HepG2 (cell line): ENCODE data around the gene CGB3. TPM values are rescaled to one million over a fixed set of nuclear protein-coding genes. Genes with fewer than 3 reads are reported as not detected.
A peak's percentile ranks its signal among the peaks of the same experiment; 100 is the strongest.
"Not testable (repeated sequence)": the region's sequence is repeated elsewhere in the genome, so short reads cannot be mapped to it uniquely, and the experiment has no call there.

Experiments
- ATAC-seq: fragments of 200-7000 bp; cut with Tn5 transposase; 3 replicates; pipeline ENCODE4 v1.9.1; 2020; ENCODE audit warnings: mild to moderate bottlenecking, moderate library complexity
- BruUV-seq: library from RNA; stranded (reverse); fragments of 400-500 nt; replicated peaks from 2 replicates; lab custom pipeline; 2021; lab: Mats Ljungman, UMichigan
- CTCF ChIA-PET: fragments of 300-600 bp; formaldehyde crosslinking; extraction: SDS; loops from one replicate; lab custom pipeline; 2021; ENCODE audit warnings: low total read pairs, inconsistent platforms, low intra/inter-chr PET ratio; lab: Yijun Ruan, JAX
- POLR2A ChIA-PET: fragments of 350-600 bp; sonication (Branson Sonifier 250); formaldehyde crosslinking; loops from one replicate; lab custom pipeline; 2020; ENCODE audit warnings: antibody characterized with exemption, inconsistent platforms; lab: Yijun Ruan, JAX
- DNase-seq: peaks from one replicate; pipeline ENCODE4 v3.0.0-alpha.2; 2015; ENCODE audit warnings: low spot score
- FAIRE-seq: peaks from 3 replicates; lab custom pipeline; 2011; peaks lifted over from hg19 to GRCh38; lab: Jason Lieb, UNC
- H2AFZ ChIP-seq: one replicate; pipeline ENCODE4 v1.6.1; 2011; ENCODE audit warnings: low read length, inconsistent platforms
- H3K27ac ChIP-seq: fragments of 300-600 bp; 3 replicates; pipeline ENCODE4 v1.8.0; 2011; ENCODE audit warnings: mixed run types, mild to moderate bottlenecking, mixed read lengths, low read length, inconsistent platforms; ENCODE audit not compliant: insufficient read depth; ENCODE audit errors: extremely low read length
- H3K27me3 ChIP-seq, 2 experiments: fragments of 200-600 bp in 1 of 2; 2 replicates in 1 of 2; 3 replicates in 1 of 2; pipeline versions ENCODE4 v1.6.0 to v1.8.0; 2011; ENCODE audit warnings: low read length in 2 of 2, mild to moderate bottlenecking in 2 of 2, moderate library complexity in 2 of 2, inconsistent platforms in 1 of 2; ENCODE audit not compliant: insufficient read depth in 2 of 2, control insufficient read depth in 1 of 2
- H3K36me3 ChIP-seq, 2 experiments: fragments of 200-600 bp in 1 of 2; replicated peaks in 1 of 2; 2 replicates in 1 of 2; 3 replicates in 1 of 2; pipeline versions ENCODE4 v1.5.1 to v1.8.0; 2011; ENCODE audit warnings: low read length in 2 of 2, inconsistent platforms in 1 of 2; ENCODE audit not compliant: insufficient read depth in 2 of 2, control insufficient read depth in 1 of 2
- H3K4me1 ChIP-seq: 2 replicates; pipeline ENCODE4 v1.5.1; 2012; ENCODE audit warnings: low read length, inconsistent platforms; ENCODE audit not compliant: insufficient read depth
- H3K4me2 ChIP-seq: 2 replicates; pipeline ENCODE4 v1.6.0; 2011; ENCODE audit warnings: low read depth, low read length, inconsistent platforms
- H3K4me3 ChIP-seq, 3 experiments: fragments of 200-600 bp in 1 of 3; sonication (generic), shearing (Covaris generic) in 1 of 3; replicated peaks in 1 of 3; 2 replicates each; pipeline ENCODE4 v1.5.1; 2011 to 2016; ENCODE audit warnings: low read length in 3 of 3, inconsistent platforms in 2 of 3, low read depth in 2 of 3, mild to moderate bottlenecking in 2 of 3, control low read depth in 1 of 3, mixed read lengths in 1 of 3; ENCODE audit not compliant: insufficient read depth in 1 of 3
- H3K79me2 ChIP-seq: one replicate; pipeline ENCODE4 v1.6.1; 2011; ENCODE audit warnings: low read length, inconsistent platforms; ENCODE audit not compliant: insufficient read depth
- H3K9ac ChIP-seq: 2 replicates; pipeline ENCODE4 v1.6.0; 2011; ENCODE audit warnings: mild to moderate bottlenecking, low read depth, low read length, inconsistent platforms; ENCODE audit not compliant: insufficient read depth
- H3K9me3 ChIP-seq: 2 replicates; pipeline ENCODE4 v1.5.1; 2012; ENCODE audit warnings: mild to moderate bottlenecking, low read length
- H4K20me1 ChIP-seq: 2 replicates; pipeline ENCODE4 v1.6.0; 2011; ENCODE audit warnings: inconsistent platforms, mild to moderate bottlenecking, low read length, moderate library complexity; ENCODE audit not compliant: insufficient read depth
- CREB1 ChIP-seq, 2 experiments: fragments of 450-650 bp in 1 of 2; IDR thresholded peaks; 2 replicates each; pipeline ENCODE4 v1.6.1; 2016 to 2017; ENCODE audit warnings: control low read depth in 1 of 2, mild to moderate bottlenecking in 1 of 2, missing compliant biosample characterization in 1 of 2, missing genetic modification characterization in 1 of 2
- CREM ChIP-seq, 2 experiments: sonication (generic) in 1 of 2; formaldehyde crosslinking in 1 of 2; IDR thresholded peaks; 2 replicates each; pipeline versions ENCODE4 v1.4.0 to v1.6.1; 2016 to 2020; ENCODE audit warnings: antibody characterized with exemption in 1 of 2, mild to moderate bottlenecking in 1 of 2, missing genetic modification reagents in 1 of 2
- CTCF ChIP-seq: sonication (generic); formaldehyde crosslinking; IDR thresholded peaks from 2 replicates; pipeline ENCODE4 v1.5.0; 2020; ENCODE audit warnings: mild to moderate bottlenecking, missing genetic modification reagents, moderate library complexity
- DR1 ChIP-seq: sonication (generic); formaldehyde crosslinking; IDR thresholded peaks from 2 replicates; pipeline ENCODE4 v1.8.0; 2021; ENCODE audit warnings: mild to moderate bottlenecking, missing genetic modification reagents, inconsistent platforms
- HDAC2 ChIP-seq: sonication (generic); formaldehyde crosslinking; IDR thresholded peaks from 2 replicates; pipeline ENCODE4 v1.4.0; 2020; ENCODE audit warnings: missing genetic modification reagents
- HOXA3 ChIP-seq: sonication (generic); formaldehyde crosslinking; IDR thresholded peaks from 2 replicates; pipeline ENCODE4 v1.5.0; 2020; ENCODE audit warnings: missing genetic modification reagents
- KDM1A ChIP-seq: IDR thresholded peaks from 2 replicates; pipeline ENCODE4 v1.6.1; 2016; ENCODE audit warnings: missing compliant biosample characterization
- NFYB ChIP-seq: sonication (generic); formaldehyde crosslinking; IDR thresholded peaks from 2 replicates; pipeline ENCODE4 v1.4.0; 2020; ENCODE audit warnings: missing genetic modification reagents
- NFYC ChIP-seq: IDR thresholded peaks from 2 replicates; pipeline ENCODE4 v1.6.1; 2016; ENCODE audit warnings: missing genetic modification reagents, missing compliant biosample characterization
- RFX5 ChIP-seq: IDR thresholded peaks from 2 replicates; pipeline ENCODE4 v1.6.1; 2011; ENCODE audit warnings: low read depth, low read length, improper control_type of control experiment
- RFXAP ChIP-seq: sonication (generic); formaldehyde crosslinking; IDR thresholded peaks from 2 replicates; pipeline ENCODE4 v1.4.0; 2020; ENCODE audit warnings: missing genetic modification reagents, borderline replicate concordance
- STAG1 ChIP-seq: sonication (generic); formaldehyde crosslinking; IDR thresholded peaks from 2 replicates; pipeline ENCODE4 v1.4.0; 2020; ENCODE audit warnings: missing genetic modification reagents
- ZFP91 ChIP-seq: sonication (generic); formaldehyde crosslinking; IDR thresholded peaks from 2 replicates; pipeline ENCODE4 v1.9.0; 2022; ENCODE audit warnings: missing genetic modification reagents, mild to moderate bottlenecking, borderline replicate concordance
- ZMYM4 ChIP-seq: sonication (generic); formaldehyde crosslinking; IDR thresholded peaks from 2 replicates; pipeline ENCODE4 v1.8.1; 2023; ENCODE audit warnings: mild to moderate bottlenecking, missing genetic modification reagents
- WGBS: methylation state at CpG from one replicate; pipeline ENCODE4 v1.1.6; 2017; ENCODE audit warnings: low lambda C conversion rate; 5-methylcytosine and 5-hydroxymethylcytosine counted together
- in situ Hi-C: cut with HindIII; loops from 2 replicates; pipeline ENCODE4 v1.10.0; 2017; ENCODE audit warnings: low pct_unique_long_range_greater_than_20kb; ENCODE audit not compliant: extremely low pct_ligation_motif_present
- intact Hi-C: fragments of 100-400 bp; cut with micrococcal nuclease; formaldehyde crosslinking; loops from one replicate; pipeline ENCODE4 v1.10.0; 2022; ENCODE audit not compliant: unreplicated experiment
- polyA plus RNA-seq, 8 experiments: library from polyadenylated mRNA; depleted of rRNA in 3 of 8; stranded (reverse) in 7 of 8; unstranded in 1 of 8; fragments of >200 nt; fragmentation: Illumina TruSeq in 4 of 8; extraction: Trizol in 4 of 8; gene quantifications; 2 replicates each; pipeline versions ENCODE4 v1.2.1 to v1.2.3, GENCODE V29; 2011 to 2016; ENCODE audit warnings: low read depth in 4 of 8, missing spikeins in 1 of 8, mixed read lengths in 1 of 8; ENCODE audit not compliant: insufficient read depth in 1 of 8
- total RNA-seq, 5 experiments: library from RNA; depleted of rRNA; stranded (reverse); fragments of >200 nt; fragmentation: Illumina TruSeq; extraction: Trizol; gene quantifications; 2 replicates each; pipeline ENCODE4 v1.2.3, GENCODE V29; 2016; ENCODE audit warnings: low read depth in 1 of 5
- TF ChIP-seq, protein P1 (sequence below): sonication (generic); formaldehyde crosslinking; IDR thresholded peaks from 2 replicates; pipeline ENCODE4 v1.5.1; 2020; ENCODE audit warnings: mild to moderate bottlenecking, missing genetic modification reagents, moderate library complexity
- TF ChIP-seq, protein P2 (sequence below): sonication (generic); formaldehyde crosslinking; IDR thresholded peaks from 2 replicates; pipeline ENCODE4 v1.4.0; 2020; ENCODE audit warnings: missing genetic modification reagents

Gene CGB3
- total and polyA plus RNA-seq, 2 of the 13 experiments (the other 11 are each of a cell fraction or from before 2014, with no cell fraction given), result not detected

GRCh38 chr19:49036815-49037214 is 12.7 kb upstream of the CGB3 start, which contains the start of gene CGB1:
TSS of gene CGB1 (minus strand) at chr19:49036895. CDS start at chr19:49036711, 184 bp downstream.
- BruUV-seq; H4K20me1 ChIP-seq; H3K9ac ChIP-seq; in situ Hi-C loops; H3K4me1 ChIP-seq; intact Hi-C loops; H2AFZ ChIP-seq; POLR2A ChIA-PET; CTCF ChIA-PET; H3K4me2 ChIP-seq; H3K27me3 ChIP-seq; H3K4me3 ChIP-seq; H3K79me2 ChIP-seq; H3K36me3 ChIP-seq; H3K27ac ChIP-seq; H3K9me3 ChIP-seq; TF ChIP-seq CREM (CRISPR knock-in tag; IDR thresholded peaks at IDR 0.05): not testable (repeated sequence)
- FAIRE-seq (peak; percentile 74), DNase-seq (peak; percentile 72), ATAC-seq (peak; percentile 74)
- WGBS, result 26% methylated on average over 14 of the region's 18 CpGs
- TF ChIP-seq DR1 (CRISPR knock-in tag) (0 out of 2 replicates have a peak, but pooled peaks have one; percentile 31), NFYC (CRISPR knock-in tag) (peak; percentile 85), NFYB (CRISPR knock-in tag) (peak; percentile 79), RFXAP (peak; percentile 74; the same call in 1 of the 2 replicates), HOXA3 (CRISPR knock-in tag) (0 out of 2 replicates have a peak, but pooled peaks have one; percentile 31), STAG1 (CRISPR knock-in tag) (peak; percentile 17; the same call in 1 of the 2 replicates), ZMYM4 (CRISPR knock-in tag) (peak; percentile 52), ZFP91 (CRISPR knock-in tag) (0 out of 2 replicates have a peak, but pooled peaks have one; percentile 16), CTCF (peak; percentile 69), HDAC2 (peak; percentile 42; the same call in 1 of the 2 replicates), RFX5 (0 out of 2 replicates have a peak, but pooled peaks have one; percentile 20), CREM (IDR thresholded peaks at IDR 0.05) (peak; percentile 58; the same call in 1 of the 2 replicates), CREB1 (IDR thresholded peaks at IDR 0.05) (peak; percentile 89), CREB1 (CRISPR knock-in tag; IDR thresholded peaks at IDR 0.05) (peak; percentile 80), KDM1A (CRISPR knock-in tag) (peak; percentile 67; the same call in 1 of the 2 replicates)
- TF ChIP-seq, protein P1, sequence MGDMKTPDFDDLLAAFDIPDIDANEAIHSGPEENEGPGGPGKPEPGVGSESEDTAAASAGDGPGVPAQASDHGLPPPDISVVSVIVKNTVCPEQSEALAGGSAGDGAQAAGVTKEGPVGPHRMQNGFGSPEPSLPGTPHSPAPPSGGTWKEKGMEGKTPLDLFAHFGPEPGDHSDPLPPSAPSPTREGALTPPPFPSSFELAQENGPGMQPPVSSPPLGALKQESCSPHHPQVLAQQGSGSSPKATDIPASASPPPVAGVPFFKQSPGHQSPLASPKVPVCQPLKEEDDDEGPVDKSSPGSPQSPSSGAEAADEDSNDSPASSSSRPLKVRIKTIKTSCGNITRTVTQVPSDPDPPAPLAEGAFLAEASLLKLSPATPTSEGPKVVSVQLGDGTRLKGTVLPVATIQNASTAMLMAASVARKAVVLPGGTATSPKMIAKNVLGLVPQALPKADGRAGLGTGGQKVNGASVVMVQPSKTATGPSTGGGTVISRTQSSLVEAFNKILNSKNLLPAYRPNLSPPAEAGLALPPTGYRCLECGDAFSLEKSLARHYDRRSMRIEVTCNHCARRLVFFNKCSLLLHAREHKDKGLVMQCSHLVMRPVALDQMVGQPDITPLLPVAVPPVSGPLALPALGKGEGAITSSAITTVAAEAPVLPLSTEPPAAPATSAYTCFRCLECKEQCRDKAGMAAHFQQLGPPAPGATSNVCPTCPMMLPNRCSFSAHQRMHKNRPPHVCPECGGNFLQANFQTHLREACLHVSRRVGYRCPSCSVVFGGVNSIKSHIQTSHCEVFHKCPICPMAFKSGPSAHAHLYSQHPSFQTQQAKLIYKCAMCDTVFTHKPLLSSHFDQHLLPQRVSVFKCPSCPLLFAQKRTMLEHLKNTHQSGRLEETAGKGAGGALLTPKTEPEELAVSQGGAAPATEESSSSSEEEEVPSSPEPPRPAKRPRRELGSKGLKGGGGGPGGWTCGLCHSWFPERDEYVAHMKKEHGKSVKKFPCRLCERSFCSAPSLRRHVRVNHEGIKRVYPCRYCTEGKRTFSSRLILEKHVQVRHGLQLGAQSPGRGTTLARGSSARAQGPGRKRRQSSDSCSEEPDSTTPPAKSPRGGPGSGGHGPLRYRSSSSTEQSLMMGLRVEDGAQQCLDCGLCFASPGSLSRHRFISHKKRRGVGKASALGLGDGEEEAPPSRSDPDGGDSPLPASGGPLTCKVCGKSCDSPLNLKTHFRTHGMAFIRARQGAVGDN (CRISPR knock-in tag), result 0 out of 2 replicates have a peak, but pooled peaks have one; percentile 19
- TF ChIP-seq, protein P2, sequence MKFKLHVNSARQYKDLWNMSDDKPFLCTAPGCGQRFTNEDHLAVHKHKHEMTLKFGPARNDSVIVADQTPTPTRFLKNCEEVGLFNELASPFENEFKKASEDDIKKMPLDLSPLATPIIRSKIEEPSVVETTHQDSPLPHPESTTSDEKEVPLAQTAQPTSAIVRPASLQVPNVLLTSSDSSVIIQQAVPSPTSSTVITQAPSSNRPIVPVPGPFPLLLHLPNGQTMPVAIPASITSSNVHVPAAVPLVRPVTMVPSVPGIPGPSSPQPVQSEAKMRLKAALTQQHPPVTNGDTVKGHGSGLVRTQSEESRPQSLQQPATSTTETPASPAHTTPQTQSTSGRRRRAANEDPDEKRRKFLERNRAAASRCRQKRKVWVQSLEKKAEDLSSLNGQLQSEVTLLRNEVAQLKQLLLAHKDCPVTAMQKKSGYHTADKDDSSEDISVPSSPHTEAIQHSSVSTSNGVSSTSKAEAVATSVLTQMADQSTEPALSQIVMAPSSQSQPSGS (CRISPR knock-in tag), result peak; percentile 47; the same call in 1 of the 2 replicates
